Tibial nerve (tissue), 4 donors: ENCODE measurements around the gene TMEM204.

Experiments used
- CTCF ChIP-seq, 5 experiments: fragments of 200-600 bp in 3 of 5; fragments of 450-650 bp in 2 of 5; sonication (generic) in 3 of 5; IDR thresholded peaks; one replicate each; pipeline ENCODE4 v1.5.1; 2016 to 2019; ENCODE audit warnings: antibody characterized with exemption in 5 of 5, mild to moderate bottlenecking in 3 of 5, moderate library complexity in 2 of 5
- EP300 ChIP-seq, 2 donors: sonication (generic); formaldehyde crosslinking; IDR thresholded peaks; one replicate each; pipeline ENCODE4 v1.6.1; 2017; ENCODE audit warnings: antibody characterized with exemption in 2 of 2, mild to moderate bottlenecking in 1 of 2
- POLR2A ChIP-seq, 2 donors: fragments of 450-650 bp; IDR thresholded peaks; one replicate each; pipeline ENCODE4 v1.6.1; 2017; ENCODE audit warnings: antibody characterized with exemption in 2 of 2, mild to moderate bottlenecking in 2 of 2, moderate library complexity in 2 of 2

- TF ChIP-seq CTCF (IDR thresholded peaks at IDR 0.05) (no peak), POLR2A (IDR thresholded peaks at IDR 0.05) (no peak), EP300 (IDR thresholded peaks at IDR 0.05) (no peak)
Measured at GRCh38 chr16:1506494-1507213, 26.8 kb upstream of the TMEM204 start.
